ENCODE results near the gene CLIC4. TPM values are rescaled to one million over a fixed set of nuclear protein-coding genes. Genes with fewer than 3 reads are reported as not detected.
A peak's percentile ranks its signal among the peaks of the same experiment; 100 is the strongest.
"Not testable (repeated sequence)": the region's sequence is repeated elsewhere in the genome, so short reads cannot be mapped to it uniquely, and the experiment has no call there.

CLIC4 gene
- total RNA-seq, 2 donors from 2014 or later = 58.1 to 78.8 TPM

DNA sequence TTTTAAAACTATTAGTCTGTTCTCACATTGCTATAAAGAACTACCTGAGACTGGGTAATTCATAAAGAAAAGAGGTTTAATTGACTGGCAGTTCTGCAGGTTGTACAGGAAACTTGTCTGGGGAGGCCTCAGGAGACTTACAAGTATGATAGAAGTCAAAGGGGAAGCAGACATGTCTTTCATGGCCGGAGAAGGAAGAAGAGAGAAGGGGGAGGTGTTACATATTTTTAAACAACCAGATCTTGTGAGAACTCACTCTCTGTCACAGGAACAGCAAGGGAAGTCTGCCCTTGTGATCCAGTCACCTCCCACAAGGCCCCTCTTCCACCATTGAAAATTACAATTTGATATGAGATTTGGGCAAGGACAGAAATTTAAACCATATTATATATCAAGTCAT is 55.9 kb downstream of the CLIC4 start:
- Histone ChIP-seq H3K27me3 (no peaks in the 10 kb centered on the region), H3K9me3 (no peaks in the 10 kb centered on the region), H3K27ac (no peak overlapping the region), H3K4me3 (no peak overlapping the region), H3K4me1 (peaks cover 9% of the 10 kb centered on the region), H3K36me3 (replicated peaks in 1 of 2; ENCODE audit: insufficient read depth in 1 of 2, low read depth in 2 of 2) (no peaks in the 10 kb centered on the region)
- TF ChIP-seq POLR2A (IDR thresholded peaks at IDR 0.05) = no peak
- no peak for ATAC-seq
- no peak for DNase-seq
- 69 to 72% methylated on average over 1 of the region's 1 CpG for WGBS, 2 donors
- intact Hi-C loops (cut with DNase I) = no loop called here

GRCh38 chr1:24803220-24803619 is 58.0 kb downstream of the CLIC4 start:
- no peak overlapping the region for H3K27ac ChIP-seq
- H3K36me3 ChIP-seq (replicated peaks in 1 of 2; ENCODE audit: insufficient read depth in 1 of 2, low read depth in 2 of 2) = no peaks in the 10 kb centered on the region
- H3K4me1 ChIP-seq = peaks cover 9% of the 10 kb centered on the region
- TF ChIP-seq, protein P1, sequence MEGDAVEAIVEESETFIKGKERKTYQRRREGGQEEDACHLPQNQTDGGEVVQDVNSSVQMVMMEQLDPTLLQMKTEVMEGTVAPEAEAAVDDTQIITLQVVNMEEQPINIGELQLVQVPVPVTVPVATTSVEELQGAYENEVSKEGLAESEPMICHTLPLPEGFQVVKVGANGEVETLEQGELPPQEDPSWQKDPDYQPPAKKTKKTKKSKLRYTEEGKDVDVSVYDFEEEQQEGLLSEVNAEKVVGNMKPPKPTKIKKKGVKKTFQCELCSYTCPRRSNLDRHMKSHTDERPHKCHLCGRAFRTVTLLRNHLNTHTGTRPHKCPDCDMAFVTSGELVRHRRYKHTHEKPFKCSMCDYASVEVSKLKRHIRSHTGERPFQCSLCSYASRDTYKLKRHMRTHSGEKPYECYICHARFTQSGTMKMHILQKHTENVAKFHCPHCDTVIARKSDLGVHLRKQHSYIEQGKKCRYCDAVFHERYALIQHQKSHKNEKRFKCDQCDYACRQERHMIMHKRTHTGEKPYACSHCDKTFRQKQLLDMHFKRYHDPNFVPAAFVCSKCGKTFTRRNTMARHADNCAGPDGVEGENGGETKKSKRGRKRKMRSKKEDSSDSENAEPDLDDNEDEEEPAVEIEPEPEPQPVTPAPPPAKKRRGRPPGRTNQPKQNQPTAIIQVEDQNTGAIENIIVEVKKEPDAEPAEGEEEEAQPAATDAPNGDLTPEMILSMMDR (IDR thresholded peaks at IDR 0.05) = no peak
- no peak for TF ChIP-seq POLR2A (IDR thresholded peaks at IDR 0.05)
- intact Hi-C loops (cut with DNase I) = no loop called here
- no peaks in the 10 kb centered on the region for H3K27me3 ChIP-seq
- no peak for ATAC-seq
- no peak overlapping the region for H3K4me3 ChIP-seq
- 45 to 63% methylated on average over 2 of the region's 2 CpGs for WGBS, 2 donors
- no peaks in the 10 kb centered on the region for H3K9me3 ChIP-seq
- no peak for DNase-seq

DNA sequence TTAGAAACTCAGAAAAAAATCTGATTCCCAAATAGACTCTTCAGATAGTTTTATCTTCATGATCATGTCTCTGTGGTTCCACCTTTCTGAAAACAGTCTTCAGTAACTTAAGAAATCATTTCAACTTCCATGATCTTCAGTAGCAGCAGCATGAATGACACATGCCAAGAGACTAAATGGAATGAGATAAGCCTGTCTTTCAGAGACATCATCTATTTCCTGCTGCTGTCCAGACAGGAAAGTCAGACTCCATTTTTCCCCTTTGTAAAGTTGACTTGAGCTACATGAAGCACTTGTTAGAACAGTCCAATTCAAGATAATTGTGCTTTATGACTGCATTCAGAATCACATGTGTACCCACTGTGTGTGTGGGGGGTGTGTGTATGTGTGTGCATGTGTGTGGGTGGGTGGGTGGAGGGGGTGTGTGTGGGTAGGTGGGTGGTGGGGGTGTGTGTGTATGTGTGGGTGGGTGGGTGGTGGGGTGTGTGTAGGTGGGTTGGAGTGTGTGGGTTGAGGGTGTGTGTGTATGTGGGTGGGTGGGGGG is 58.8 kb downstream of the CLIC4 start:
- H3K27ac ChIP-seq = no peak overlapping the region

GRCh38 chr1:24805534-24806301 is 60.5 kb downstream of the CLIC4 start:
- Histone ChIP-seq H3K36me3 (replicated peaks in 1 of 2; ENCODE audit: insufficient read depth in 1 of 2, low read depth in 2 of 2) (no peaks in the 10 kb centered on the region), H3K27me3 (no peaks in the 10 kb centered on the region), H3K9me3 (no peaks in the 10 kb centered on the region), H3K4me1 (peaks cover 9% of the 10 kb centered on the region), H3K27ac (no peak overlapping the region), H3K4me3 (no peak overlapping the region)
- intact Hi-C loops (cut with DNase I) = no loop called here
- WGBS, 2 donors = 61 to 64% methylated on average over 5 of the region's 5 CpGs
- DNase-seq = peak in 2 of 4 donors; percentile 16 to 18
- no peak for ATAC-seq
- TF ChIP-seq POLR2A (IDR thresholded peaks at IDR 0.05) = no peak
- TF ChIP-seq, protein P1 (IDR thresholded peaks at IDR 0.05) = no peak

More for the DNA sequence above, 58.8 kb downstream of the CLIC4 start:
- Histone ChIP-seq H3K36me3 (replicated peaks in 1 of 2; ENCODE audit: insufficient read depth in 1 of 2, low read depth in 2 of 2) (no peaks in the 10 kb centered on the region), H3K4me3 (no peak overlapping the region), H3K4me1 (peaks cover 9% of the 10 kb centered on the region), H3K27me3 (no peaks in the 10 kb centered on the region), H3K9me3 (no peaks in the 10 kb centered on the region)
- intact Hi-C loops (cut with DNase I) = no loop called here
- TF ChIP-seq, protein P1 (IDR thresholded peaks at IDR 0.05) = no peak
- TF ChIP-seq POLR2A (IDR thresholded peaks at IDR 0.05) = no peak
- ATAC-seq (no peak), DNase-seq (no peak)

DNA sequence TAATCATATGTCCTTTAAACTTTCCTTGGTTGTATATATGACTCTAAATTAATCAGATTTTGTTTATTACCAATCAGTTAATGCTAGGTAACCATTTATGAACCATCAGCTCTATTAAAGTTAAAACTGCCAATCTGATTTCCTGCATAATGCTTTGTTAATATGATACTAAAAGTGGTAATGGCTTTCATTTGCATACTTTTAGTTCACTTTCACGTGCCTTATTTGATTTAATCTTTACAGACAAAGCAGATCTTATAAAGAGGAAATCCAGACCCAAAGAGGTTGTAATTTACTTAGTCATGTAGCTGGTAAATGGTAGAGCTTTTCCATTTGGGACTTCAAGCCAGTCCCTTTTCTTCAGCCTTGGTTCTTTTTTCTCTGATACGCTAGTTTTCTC is 61.3 kb downstream of the CLIC4 start:
- Histone ChIP-seq H3K36me3 (replicated peaks in 1 of 2; ENCODE audit: insufficient read depth in 1 of 2, low read depth in 2 of 2) (no peaks in the 10 kb centered on the region), H3K4me1 (peaks cover 9% of the 10 kb centered on the region), H3K4me3 (no peak overlapping the region), H3K27me3 (no peaks in the 10 kb centered on the region), H3K9me3 (no peaks in the 10 kb centered on the region), H3K27ac (peak overlapping the region in 1 of 4 donors; percentile 18)
- ATAC-seq (no peak), DNase-seq (no peak)
- intact Hi-C loops (cut with DNase I) = no loop called here
- 63 to 64% methylated on average over 2 of the region's 2 CpGs for WGBS, 2 donors
- TF ChIP-seq POLR2A (IDR thresholded peaks at IDR 0.05) = no peak
- TF ChIP-seq, protein P1 (IDR thresholded peaks at IDR 0.05) = no peak

DNA sequence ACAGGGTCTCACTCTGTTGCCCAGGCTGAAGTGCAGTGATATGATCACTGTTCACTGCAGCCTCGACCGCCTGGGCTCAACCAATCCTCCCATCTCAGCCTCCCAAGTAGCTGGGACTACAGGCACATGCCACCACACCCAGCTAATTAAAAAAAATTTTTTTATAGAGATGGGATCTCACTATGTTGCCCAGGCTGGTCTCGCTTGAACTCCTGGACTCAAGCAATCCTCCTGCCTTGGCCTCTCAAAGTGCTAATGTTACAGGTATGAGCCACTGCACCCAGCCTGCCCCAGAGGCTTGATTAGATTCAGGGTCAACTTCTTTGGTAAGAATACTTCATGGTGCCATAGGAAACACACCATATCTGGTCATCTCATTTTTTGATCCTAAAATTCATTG is 66.2 kb downstream of the CLIC4 start:
- 93 to 95% methylated on average over 3 of the region's 3 CpGs for WGBS, 2 donors
- H3K9me3 ChIP-seq; H3K27me3 ChIP-seq; DNase-seq; H3K36me3 ChIP-seq (replicated peaks in 1 of 2; ENCODE audit: insufficient read depth in 1 of 2, low read depth in 2 of 2); intact Hi-C loops (cut with DNase I); H3K4me3 ChIP-seq; H3K27ac ChIP-seq; H3K4me1 ChIP-seq; ATAC-seq: not testable (repeated sequence)

DNA sequence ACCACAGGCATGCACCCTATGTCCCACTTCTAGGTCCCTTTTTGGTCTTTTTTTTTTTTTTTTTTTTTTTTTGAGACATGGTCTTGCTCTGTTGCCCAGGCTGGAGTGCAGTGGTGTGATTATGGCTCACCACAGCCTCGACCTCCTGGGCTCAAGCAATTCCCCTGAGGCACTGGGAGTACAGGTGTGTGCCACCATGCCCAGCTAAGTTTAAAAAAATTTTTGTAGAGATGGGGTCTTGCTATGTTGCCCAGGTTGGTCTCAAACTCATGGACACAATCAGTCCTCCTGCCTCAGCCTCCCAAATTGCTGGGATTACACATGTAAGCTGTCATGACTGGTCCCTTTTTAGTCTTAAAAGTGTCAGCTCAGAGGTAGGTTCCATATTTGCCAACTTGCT is 75.0 kb downstream of the CLIC4 start:
- H3K4me3 ChIP-seq; H3K4me1 ChIP-seq; H3K27ac ChIP-seq; DNase-seq; H3K27me3 ChIP-seq; intact Hi-C loops (cut with DNase I); H3K9me3 ChIP-seq; H3K36me3 ChIP-seq (replicated peaks in 1 of 2; ENCODE audit: insufficient read depth in 1 of 2, low read depth in 2 of 2); ATAC-seq: not testable (repeated sequence)
- WGBS, 2 donors = 82 to 100% methylated on average over 1 of the region's 1 CpG
